Keratinocyte (primary cell): ENCODE results near the gene XPO4. TPM values are rescaled to one million over a fixed set of nuclear protein-coding genes. Genes with fewer than 3 reads are reported as not detected.

ENCODE experiments used
- DNase-seq: peaks from one replicate; pipeline ENCODE4 v3.0.0-alpha.2; 2011; ENCODE audit warnings: low read depth, missing footprints, low spot score
- FAIRE-seq: peaks from 2 replicates; lab custom pipeline; 2011; peaks lifted over from hg19 to GRCh38; lab: Jason Lieb, UNC
- H2AFZ ChIP-seq: 2 replicates; pipeline ENCODE4 v1.6.0; 2012; ENCODE audit warnings: low read length, control low read depth, inconsistent platforms; ENCODE audit not compliant: control insufficient read depth
- H3K27ac ChIP-seq: 2 replicates; pipeline ENCODE4 v1.5.1; 2011; ENCODE audit warnings: low read length; ENCODE audit not compliant: control insufficient read depth, insufficient read depth
- H3K27me3 ChIP-seq: 3 replicates; pipeline ENCODE4 v1.6.0; 2011; ENCODE audit warnings: low read length; ENCODE audit not compliant: control insufficient read depth, insufficient read depth; ENCODE audit errors: extremely low read depth
- H3K36me3 ChIP-seq, 2 experiments: 2 replicates in 1 of 2; 3 replicates in 1 of 2; pipeline ENCODE4 v1.5.1; 2011; ENCODE audit warnings: low read length in 2 of 2, mild to moderate bottlenecking in 1 of 2; ENCODE audit not compliant: control insufficient read depth in 2 of 2, insufficient read depth in 2 of 2; ENCODE audit errors: extremely low read depth in 1 of 2
- H3K4me1 ChIP-seq: 3 replicates; pipeline ENCODE4 v1.5.1; 2011; ENCODE audit warnings: low read length; ENCODE audit not compliant: control insufficient read depth, insufficient read depth; ENCODE audit errors: extremely low read depth
- H3K4me2 ChIP-seq: 3 replicates; pipeline ENCODE4 v1.6.0; 2011; ENCODE audit warnings: low read depth, low read length; ENCODE audit not compliant: control insufficient read depth, insufficient read depth; ENCODE audit errors: extremely low read depth
- H3K4me3 ChIP-seq, 3 experiments: fragments of 200-600 bp in 1 of 3; sonication (generic) in 1 of 3; 2 replicates in 2 of 3; 3 replicates in 1 of 3; pipeline ENCODE4 v1.5.1; 2011 to 2016; ENCODE audit warnings: low read length in 3 of 3, mild to moderate bottlenecking in 3 of 3, control low read depth in 2 of 3, inconsistent platforms in 1 of 3, low read depth in 1 of 3, mixed read lengths in 1 of 3, mixed run types in 1 of 3, moderate library complexity in 1 of 3; ENCODE audit not compliant: control insufficient read depth in 2 of 3, insufficient read depth in 2 of 3; ENCODE audit errors: extremely low read depth in 1 of 3
- H3K79me2 ChIP-seq: 2 replicates; pipeline ENCODE4 v1.6.0; 2012; ENCODE audit warnings: low read length; ENCODE audit not compliant: control insufficient read depth, insufficient read depth
- H3K9ac ChIP-seq: 3 replicates; pipeline ENCODE4 v1.6.0; 2011; ENCODE audit warnings: low read length; ENCODE audit not compliant: control insufficient read depth, insufficient read depth; ENCODE audit errors: extremely low read depth
- H3K9me1 ChIP-seq: 3 replicates; pipeline ENCODE4 v1.6.0; 2011; ENCODE audit warnings: low read length; ENCODE audit not compliant: control insufficient read depth, insufficient read depth; ENCODE audit errors: extremely low read depth
- H3K9me3 ChIP-seq: 2 replicates; pipeline ENCODE4 v1.5.1; 2012; ENCODE audit warnings: low read depth, low read length; ENCODE audit not compliant: control insufficient read depth
- H4K20me1 ChIP-seq: 3 replicates; pipeline ENCODE4 v1.6.0; 2011; ENCODE audit warnings: low read length; ENCODE audit not compliant: control insufficient read depth, insufficient read depth; ENCODE audit errors: extremely low read depth
- CTCF ChIP-seq, 3 experiments: IDR thresholded peaks in 1 of 3; conservative IDR thresholded peaks in 1 of 3; optimal IDR thresholded peaks in 1 of 3; 2 replicates in 2 of 3; 3 replicates in 1 of 3; pipeline versions ENCODE3 to v1.5.1; 2011; ENCODE audit warnings: low read length in 3 of 3, mild to moderate bottlenecking in 3 of 3, moderate library complexity in 2 of 3, control low read depth in 1 of 3, inconsistent platforms in 1 of 3; ENCODE audit not compliant: insufficient read depth in 2 of 3; ENCODE audit errors: extremely low read depth in 1 of 3
- EZH2 ChIP-seq: IDR thresholded peaks from one replicate; pipeline ENCODE4 v1.6.1; 2012; ENCODE audit warnings: inconsistent platforms, mild to moderate bottlenecking, low read length, moderate library complexity
- dilution Hi-C: fragments of 300-500 bp; cut with MboI; formaldehyde crosslinking; loops from one replicate; pipeline ENCODE4 v1.7.0; 2020; ENCODE audit warnings: low sequenced_read_pairs; ENCODE audit not compliant: extremely low pct_ligation_motif_present
- polyA plus RNA-seq, 5 experiments: library from polyadenylated mRNA; depleted of rRNA in 3 of 5; stranded (reverse) in 3 of 5; stranded (forward) in 1 of 5; unstranded in 1 of 5; fragments of >200 nt; gene quantifications; 1 replicate in 1 of 5; 2 replicates in 3 of 5; 3 replicates in 1 of 5; pipeline versions ENCODE4 v1.2.1 to v1.2.3, GENCODE V29; 2011 to 2012; ENCODE audit warnings: missing spikeins in 2 of 5, low read depth in 1 of 5, low replicate concordance in 1 of 5

XPO4 gene
- polyA plus RNA-seq, 1 donor (not counting 4 experiments of a cell fraction or from before 2014, with no cell fraction given) = 16.5 TPM

DNA sequence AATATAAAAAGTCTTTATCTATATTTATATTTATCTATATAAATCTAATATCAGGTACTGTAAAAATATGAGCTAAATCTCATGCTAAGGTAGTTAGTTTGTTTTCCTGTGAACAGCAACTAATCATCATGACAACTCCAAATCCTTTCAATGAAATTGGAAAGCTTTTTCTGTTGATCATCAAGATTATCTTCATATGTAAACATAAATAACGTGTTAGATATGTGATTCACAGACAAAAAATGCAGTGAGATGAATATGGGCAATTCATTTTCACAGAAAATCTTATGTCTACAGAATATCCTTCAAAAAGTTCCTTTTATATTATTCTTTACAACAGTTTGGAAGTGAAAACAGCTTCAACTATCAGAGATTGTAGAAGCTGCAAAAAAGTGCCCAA lies 87.1 kb downstream of the XPO4 start:
- Histone ChIP-seq H3K4me1 (peaks cover 16% of the 10 kb centered on the region), H4K20me1 (peaks cover 2% of the 10 kb centered on the region), H3K9me1 (no peaks in the 10 kb centered on the region), H3K36me3 (no peaks in the 10 kb centered on the region), H3K9me3 (no peaks in the 10 kb centered on the region), H3K4me2 (no peak overlapping the region), H3K4me3 (no peak overlapping the region), H3K27me3 (no peaks in the 10 kb centered on the region), H2AFZ (no peak overlapping the region), H3K79me2 (peaks cover 4% of the 10 kb centered on the region), H3K27ac (no peak overlapping the region), H3K9ac (no peak overlapping the region)
- TF ChIP-seq CTCF (optimal IDR thresholded peaks at IDR 0.05 in 1 of 3, IDR thresholded peaks at IDR 0.05 in 1 of 3, conservative IDR thresholded peaks at IDR 0.05 in 1 of 3; ENCODE audit: extremely low read depth in 1 of 3, insufficient read depth in 2 of 3, low read length in 3 of 3) = no peak
- no peak for TF ChIP-seq EZH2
- FAIRE-seq = no peak
- no peak for DNase-seq
- dilution Hi-C loops = no loop called here

GRCh38 chr13:20814224-20814910 lies 88.2 kb downstream of the XPO4 start:
- Histone ChIP-seq H3K79me2 (peaks cover 4% of the 10 kb centered on the region), H2AFZ (no peak overlapping the region), H3K27ac (peak overlapping the region; percentile 9), H3K9ac (no peak overlapping the region), H3K9me1 (no peaks in the 10 kb centered on the region), H3K4me3 (no peak overlapping the region), H3K27me3 (no peaks in the 10 kb centered on the region), H3K4me2 (peak overlapping the region; percentile 13), H3K9me3 (no peaks in the 10 kb centered on the region), H3K4me1 (peaks cover 16% of the 10 kb centered on the region), H3K36me3 (peaks cover 0 to under 1% of the 10 kb centered on the region in 2 experiments), H4K20me1 (peaks cover 2% of the 10 kb centered on the region)
- TF ChIP-seq EZH2 (no peak), CTCF (optimal IDR thresholded peaks at IDR 0.05 in 1 of 3, IDR thresholded peaks at IDR 0.05 in 1 of 3, conservative IDR thresholded peaks at IDR 0.05 in 1 of 3; ENCODE audit: extremely low read depth in 1 of 3, insufficient read depth in 2 of 3, low read length in 3 of 3) (no peak)
- peak; percentile 80 for FAIRE-seq
- no peak for DNase-seq
- dilution Hi-C loops = no loop called here
